ENCODE measurements around the gene RTN4R.

DNA sequence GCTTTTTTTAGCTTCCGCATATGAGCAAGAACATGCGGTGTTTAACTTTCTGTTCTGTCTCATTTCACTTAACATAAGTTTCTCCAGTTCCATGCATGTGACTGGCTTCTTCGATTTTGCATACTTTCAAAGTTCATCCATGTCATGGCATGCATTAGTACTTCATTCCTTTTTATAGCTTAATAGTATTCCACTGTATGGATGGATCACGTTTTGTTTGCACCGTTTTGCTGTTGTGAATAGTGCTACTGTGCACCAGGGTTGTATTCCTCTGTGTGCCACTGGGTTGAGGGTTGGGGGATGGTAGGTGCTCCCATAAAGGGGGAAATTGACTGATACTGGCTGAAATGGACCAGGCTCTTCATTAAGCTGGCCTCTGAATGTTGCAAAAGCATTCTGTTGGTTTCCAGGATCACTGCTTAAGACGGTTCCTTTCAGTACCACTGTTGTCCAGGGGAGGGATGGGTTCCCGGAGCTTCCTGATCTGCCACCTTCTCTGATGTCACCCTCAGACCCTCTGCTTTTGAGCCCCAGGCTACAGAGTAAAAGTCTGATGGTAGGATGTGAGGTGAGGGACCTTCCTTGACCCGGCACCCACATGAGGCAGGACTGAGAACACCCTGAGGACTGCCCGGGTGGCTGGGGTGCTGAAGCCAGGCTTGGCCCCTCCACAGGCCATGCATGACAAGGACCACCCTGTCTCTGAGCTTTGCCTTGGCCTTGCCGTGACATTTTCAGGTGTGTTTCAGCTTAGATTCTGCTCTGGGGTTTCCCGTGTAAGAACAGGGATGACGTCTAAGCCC, 27.3 kb upstream of the RTN4R start:
- TF ChIP-seq, protein P1, sequence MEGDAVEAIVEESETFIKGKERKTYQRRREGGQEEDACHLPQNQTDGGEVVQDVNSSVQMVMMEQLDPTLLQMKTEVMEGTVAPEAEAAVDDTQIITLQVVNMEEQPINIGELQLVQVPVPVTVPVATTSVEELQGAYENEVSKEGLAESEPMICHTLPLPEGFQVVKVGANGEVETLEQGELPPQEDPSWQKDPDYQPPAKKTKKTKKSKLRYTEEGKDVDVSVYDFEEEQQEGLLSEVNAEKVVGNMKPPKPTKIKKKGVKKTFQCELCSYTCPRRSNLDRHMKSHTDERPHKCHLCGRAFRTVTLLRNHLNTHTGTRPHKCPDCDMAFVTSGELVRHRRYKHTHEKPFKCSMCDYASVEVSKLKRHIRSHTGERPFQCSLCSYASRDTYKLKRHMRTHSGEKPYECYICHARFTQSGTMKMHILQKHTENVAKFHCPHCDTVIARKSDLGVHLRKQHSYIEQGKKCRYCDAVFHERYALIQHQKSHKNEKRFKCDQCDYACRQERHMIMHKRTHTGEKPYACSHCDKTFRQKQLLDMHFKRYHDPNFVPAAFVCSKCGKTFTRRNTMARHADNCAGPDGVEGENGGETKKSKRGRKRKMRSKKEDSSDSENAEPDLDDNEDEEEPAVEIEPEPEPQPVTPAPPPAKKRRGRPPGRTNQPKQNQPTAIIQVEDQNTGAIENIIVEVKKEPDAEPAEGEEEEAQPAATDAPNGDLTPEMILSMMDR (conservative IDR thresholded peaks at IDR 0.05; ENCODE audit: low read depth, low read length), result no peak
- no peak for TF ChIP-seq CEBPB (IDR thresholded peaks at IDR 0.05; ENCODE audit: low read depth, low read length)
- TF ChIP-seq POLR2A (IDR thresholded peaks at IDR 0.05; ENCODE audit: low read depth, low read length), result no peak

Data from IMR-90 (cell line).